ENCODE data around the gene RANBP10.

GRCh38 chr16:67714522-67714921 is 91.8 kb downstream of the RANBP10 start:
- no peak for TF ChIP-seq POLR2A (IDR thresholded peaks at IDR 0.05; ENCODE audit: low read length)
- TF ChIP-seq GATA1 (IDR thresholded peaks at IDR 0.05; ENCODE audit: low read depth, low read length), result no peak
